Activated T-cell treated with anti-CD3 and anti-CD28 coated beads, Interleukin-2, amount 50 U/mL, for 24 hours (primary cell): ENCODE measurements around the gene SNRNP48.

ENCODE experiments used
- DNase-seq: peaks from one replicate; pipeline ENCODE4 v3.0.0-alpha.2; 2020
- H3K27ac Mint-ChIP-seq: 2 replicates; pipeline ENCODE4 v1.8.0; 2020; ENCODE audit warnings: mild to moderate bottlenecking, mixed read lengths
- H3K27me3 Mint-ChIP-seq: 2 replicates; pipeline ENCODE4 v1.8.0; 2020; ENCODE audit warnings: mixed read lengths
- H3K36me3 Mint-ChIP-seq: 2 replicates; pipeline ENCODE4 v1.8.0; 2020; ENCODE audit warnings: low read depth, mixed read lengths
- H3K4me1 Mint-ChIP-seq: 2 replicates; pipeline ENCODE4 v1.8.0; 2020; ENCODE audit warnings: low read depth, mixed read lengths
- H3K4me3 Mint-ChIP-seq: 2 replicates; pipeline ENCODE4 v1.8.0; 2020; ENCODE audit warnings: mild to moderate bottlenecking, moderate library complexity, mixed read lengths
- H3K9me3 Mint-ChIP-seq: 2 replicates; pipeline ENCODE4 v1.8.0; 2020; ENCODE audit warnings: mixed read lengths

SNRNP48 gene

DNA sequence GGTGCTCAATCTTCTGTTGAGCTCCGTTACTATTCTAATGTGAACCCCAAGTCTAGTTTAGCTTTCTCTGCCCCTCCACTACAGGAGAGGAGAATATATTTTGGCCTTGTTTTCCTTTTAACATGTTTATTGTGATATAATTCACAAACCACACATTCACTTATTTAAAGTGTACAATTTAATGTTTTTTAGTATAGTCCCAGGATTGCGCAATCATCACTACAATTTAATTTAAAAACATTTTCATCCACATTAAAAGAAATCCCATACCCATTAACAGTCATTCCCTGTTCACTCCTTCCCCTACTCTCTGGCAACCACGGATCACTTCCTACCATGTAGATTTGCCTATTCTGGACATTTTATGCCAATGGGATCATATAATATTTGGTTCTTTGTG lies 71.4 kb downstream of the SNRNP48 start:
- no peaks in the 10 kb centered on the region for H3K9me3 Mint-ChIP-seq
- no peak for DNase-seq
- H3K36me3 Mint-ChIP-seq, result no peaks in the 10 kb centered on the region
- H3K27ac Mint-ChIP-seq, result no peak overlapping the region
- no peaks in the 10 kb centered on the region for H3K4me1 Mint-ChIP-seq
- H3K4me3 Mint-ChIP-seq, result no peak overlapping the region
- peaks cover 37% of the 10 kb centered on the region for H3K27me3 Mint-ChIP-seq
